GM21381 (cell line): ENCODE data around the gene CTNNA2.

ENCODE experiments used
- ATAC-seq: cut with Tn5 transposase; IDR thresholded peaks from one replicate; pipeline ENCODE4 v1.9.1; 2021; ENCODE audit warnings: mild to moderate bottlenecking, moderate library complexity; ENCODE audit not compliant: unreplicated experiment

CTNNA2 gene

DNA sequence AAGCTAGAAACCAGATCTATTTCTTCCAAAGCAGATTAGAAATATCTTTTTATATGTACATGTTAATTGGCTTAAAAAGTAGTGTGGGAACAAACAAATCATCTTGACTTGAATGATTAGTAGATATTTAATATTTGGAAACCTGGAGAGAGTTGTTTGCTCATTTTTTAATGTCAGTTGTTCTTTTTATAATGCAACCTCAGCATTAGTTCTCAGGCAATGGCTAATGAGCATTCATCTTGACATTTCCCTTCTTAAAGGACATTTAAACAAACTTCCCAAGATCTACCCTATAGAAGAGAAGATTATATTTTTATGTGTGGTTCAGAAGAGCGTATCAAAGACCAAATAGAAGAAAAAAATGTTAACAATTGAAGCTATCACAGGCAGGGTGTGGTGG is 334.0 kb downstream of the CTNNA2 start:
- no peak for ATAC-seq

DNA sequence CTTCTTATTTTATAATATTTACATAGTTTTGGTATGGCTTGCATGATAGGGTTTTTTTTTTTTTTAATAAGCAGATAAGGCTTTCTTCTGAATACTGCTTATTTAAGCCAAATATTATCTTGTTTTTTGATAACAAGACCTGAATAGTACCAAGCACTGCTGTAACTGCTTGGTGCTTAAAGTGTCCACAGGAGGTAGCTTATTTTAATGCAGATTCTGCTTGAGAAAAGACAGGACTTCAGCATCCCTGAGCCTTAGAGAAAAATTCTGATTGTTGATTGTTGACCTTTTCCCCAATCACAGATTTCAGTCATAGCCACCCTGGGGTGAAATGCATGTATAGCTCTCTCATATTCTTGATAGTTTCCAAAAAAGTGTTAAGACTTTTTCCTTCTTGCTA is 336.4 kb downstream of the CTNNA2 start:
- no peak for ATAC-seq

DNA sequence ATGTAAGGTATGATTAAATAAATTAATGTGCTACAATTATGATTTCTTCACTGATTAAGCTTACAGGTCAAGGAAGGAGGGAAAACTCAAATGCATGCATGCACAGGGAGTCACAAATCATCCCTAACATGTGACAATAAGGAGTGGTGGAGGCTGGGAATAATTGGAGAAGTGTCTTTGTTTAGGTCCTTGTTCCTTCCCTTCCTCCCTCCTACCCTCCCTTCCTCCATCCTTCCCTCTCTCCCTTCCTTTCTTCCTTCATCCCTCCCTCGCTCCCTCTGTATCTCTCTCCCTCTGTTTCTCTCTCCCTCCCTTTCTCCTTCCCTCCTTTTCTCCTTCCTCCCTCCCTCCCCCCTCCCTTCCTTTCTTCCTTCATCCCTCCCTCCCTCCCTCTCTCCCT is 337.1 kb downstream of the CTNNA2 start:
- no peak for ATAC-seq

DNA sequence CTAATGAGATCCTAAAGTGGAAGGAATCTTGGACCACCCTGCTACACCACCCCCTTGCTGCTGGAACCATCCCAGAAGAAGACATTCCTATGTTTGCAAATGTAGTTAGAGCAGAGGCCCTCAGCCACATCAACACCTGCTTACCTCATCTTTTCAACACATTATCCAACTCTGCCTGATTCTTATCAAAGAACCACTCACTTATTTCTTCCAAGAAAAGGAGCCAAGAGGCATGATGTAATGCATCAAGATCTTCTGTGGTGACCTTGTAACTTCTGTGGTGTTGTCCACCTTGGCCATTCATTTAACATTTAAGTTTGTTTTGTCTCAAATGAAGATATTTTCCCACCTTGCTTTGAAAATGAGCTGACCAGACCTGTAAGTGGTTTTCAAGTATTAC is 338.1 kb downstream of the CTNNA2 start:
- ATAC-seq, result no peak

DNA sequence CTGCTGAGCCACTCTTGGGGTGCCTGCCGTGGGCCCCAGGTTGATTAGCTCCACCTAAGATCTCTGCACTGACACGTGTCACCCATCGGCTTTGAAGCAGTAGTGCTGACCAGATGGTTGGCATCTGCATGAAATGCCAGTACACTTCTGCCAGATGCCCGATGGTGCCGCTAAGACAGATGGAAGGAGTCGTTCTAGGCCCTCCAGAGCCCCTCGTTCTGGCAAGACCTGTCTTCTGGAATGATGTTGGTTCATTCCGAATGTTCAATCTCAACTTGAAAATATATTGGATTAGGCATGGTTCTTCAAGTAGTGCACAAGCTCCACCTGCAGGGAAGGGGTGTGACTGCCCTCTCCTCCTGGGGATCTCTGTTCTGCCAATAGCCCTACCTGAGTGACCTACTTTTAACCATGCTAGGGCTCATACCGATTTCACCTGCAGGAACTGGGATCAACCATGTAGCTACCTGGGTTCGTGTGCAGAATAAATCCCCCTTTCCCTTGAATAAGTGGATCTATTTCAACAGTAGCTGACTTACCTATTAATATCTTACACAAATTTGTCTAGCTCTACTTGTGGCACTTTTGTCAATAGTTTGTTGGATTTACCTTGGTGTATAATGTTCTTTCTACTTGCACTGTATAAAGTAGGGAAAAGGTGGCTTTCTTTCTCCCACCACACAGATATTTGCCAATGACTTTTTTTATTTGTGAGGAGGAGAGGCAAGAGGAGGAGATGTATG is 342.6 kb downstream of the CTNNA2 start:
- ATAC-seq, result no peak

DNA sequence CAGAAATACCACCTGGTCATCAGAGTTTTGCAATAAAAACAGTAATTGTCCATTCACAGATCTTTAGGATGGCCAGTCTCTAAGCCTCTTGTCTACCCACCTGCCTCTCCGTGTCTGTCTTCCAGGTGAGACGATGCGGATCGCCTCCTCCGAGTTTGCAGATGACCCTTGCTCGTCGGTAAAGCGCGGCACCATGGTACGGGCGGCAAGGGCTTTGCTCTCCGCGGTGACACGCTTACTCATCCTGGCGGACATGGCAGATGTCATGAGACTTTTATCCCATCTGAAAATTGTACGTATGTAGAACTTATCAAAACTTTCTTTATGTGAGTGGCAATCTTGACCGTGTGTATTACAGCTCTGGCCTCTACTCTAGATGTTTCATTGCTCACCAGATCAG is 345.0 kb downstream of the CTNNA2 start:
- no peak for ATAC-seq

DNA sequence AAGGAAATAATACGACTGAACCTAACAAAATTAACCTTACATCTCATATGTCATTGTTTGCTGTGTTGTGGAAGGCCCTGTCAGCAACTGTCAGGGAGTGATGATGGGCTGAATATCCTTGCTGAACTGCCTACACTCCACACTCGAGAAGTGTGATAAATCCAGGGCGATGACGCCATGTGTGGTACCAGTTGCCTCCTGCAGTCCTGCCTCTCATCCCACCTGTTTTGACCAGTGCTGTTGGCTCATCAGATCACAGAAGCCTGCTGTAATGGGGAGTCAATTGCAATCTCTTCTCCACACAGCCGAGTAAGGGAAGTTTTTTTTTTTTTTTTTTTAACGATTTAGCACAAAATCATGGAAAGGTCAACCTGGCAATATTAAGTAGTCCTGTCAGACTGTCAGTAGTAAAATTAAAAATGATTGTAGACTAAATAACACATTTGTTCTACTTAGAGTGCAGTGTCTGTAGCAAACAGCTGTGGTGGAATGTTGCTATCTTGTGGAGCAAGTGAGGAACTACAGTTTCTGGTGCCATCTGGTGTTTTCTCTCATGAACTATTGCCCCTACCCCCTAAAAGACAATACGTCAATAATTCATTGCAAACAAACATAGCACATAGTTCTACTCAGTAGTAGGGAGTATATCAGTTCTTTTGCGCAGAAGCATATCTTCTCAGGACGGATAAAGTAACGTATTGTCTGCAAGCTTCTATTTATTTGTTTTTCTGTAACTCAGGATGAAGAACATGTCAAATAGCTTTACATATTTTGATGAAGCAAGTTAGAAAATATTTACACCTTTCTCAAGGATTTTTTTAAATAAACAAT is 347.6 kb downstream of the CTNNA2 start:
- no peak for ATAC-seq

DNA sequence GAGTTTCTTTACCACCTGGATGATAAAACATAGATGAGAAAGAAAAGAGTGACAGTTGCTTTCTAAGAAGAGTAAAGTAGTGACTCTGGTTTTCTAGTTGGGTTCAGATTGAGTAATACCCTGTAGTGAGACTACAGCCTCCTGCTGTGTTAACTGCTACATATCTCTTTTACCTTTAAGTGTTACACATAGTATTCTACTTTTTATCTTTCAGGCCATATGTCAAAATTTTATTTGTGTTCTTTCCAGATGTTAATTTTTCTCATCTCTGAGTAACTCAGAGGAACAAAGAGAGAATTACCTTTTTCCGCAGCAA is 348.2 kb downstream of the CTNNA2 start:
- no peak for ATAC-seq

DNA sequence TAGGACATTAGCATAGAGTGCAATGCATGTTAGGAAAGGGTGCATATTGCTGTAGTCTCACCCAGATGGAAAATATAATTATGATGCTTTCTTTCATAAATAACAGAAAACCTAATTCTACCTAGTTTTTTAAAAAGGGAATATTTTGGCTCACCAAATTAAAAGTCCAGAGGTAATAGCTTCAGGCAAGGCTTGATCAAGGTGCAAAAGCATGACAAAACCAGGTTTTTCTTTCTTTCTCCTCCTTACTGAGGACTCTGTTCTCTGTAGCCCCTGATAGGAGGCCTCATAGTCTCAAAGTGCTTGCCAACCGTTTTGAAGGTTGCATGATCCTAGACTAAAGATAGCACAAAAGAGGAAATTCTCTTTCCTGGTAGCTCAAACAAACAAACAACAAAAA is 349.9 kb downstream of the CTNNA2 start:
- no peak for ATAC-seq

DNA sequence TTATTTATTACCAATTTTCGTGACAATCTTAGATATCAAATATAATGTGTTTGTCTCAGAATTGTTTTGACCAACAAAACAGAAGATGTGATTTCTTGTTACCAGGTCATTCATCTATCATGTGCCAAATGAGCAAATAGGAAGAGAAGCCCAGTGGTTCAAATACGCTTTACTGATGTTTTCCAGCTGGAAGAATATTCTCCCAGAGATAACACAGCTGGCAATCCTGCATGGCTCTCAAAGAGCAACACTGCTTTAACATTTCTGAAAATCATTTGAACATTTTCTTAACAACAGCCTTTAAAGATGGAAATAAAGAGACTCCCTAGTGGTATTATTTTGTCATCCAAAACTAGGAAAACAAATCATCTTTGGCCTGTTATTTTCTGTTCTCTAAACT is 359.8 kb downstream of the CTNNA2 start:
- ATAC-seq, result no peak

DNA sequence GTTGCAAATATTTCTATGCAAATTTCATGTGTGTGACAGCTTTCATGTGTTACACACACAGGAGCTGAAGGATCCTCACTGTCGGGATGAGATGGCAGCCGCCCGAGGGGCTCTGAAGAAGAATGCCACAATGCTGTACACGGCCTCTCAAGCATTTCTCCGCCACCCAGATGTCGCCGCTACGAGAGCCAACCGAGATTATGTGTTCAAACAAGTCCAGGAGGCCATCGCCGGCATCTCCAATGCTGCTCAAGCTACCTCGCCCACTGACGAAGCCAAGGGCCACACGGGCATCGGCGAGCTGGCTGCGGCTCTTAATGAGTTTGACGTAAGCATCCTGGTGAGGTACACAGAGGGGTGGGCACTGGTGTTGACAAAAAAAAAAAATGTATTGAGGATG is 361.2 kb downstream of the CTNNA2 start:
- no peak for ATAC-seq

DNA sequence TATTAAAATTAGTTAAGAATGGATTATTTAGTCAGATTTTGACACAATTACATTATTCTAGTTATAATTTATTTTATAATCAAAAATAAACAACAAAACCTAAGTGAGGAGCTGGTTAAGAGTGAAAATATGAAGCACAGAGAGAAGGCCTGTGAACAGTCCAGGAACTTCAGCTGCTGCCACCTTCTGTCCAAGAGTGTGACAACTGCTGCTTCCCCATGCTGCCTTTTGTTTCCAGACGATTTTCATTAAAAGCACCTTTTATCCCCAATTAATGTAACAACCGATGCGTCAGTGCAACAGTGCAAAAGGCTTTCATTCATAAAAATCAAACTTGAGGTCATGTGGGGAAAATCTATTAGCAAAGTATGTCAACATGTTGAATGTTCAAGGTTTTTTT is 363.6 kb downstream of the CTNNA2 start:
- ATAC-seq, result no peak

DNA sequence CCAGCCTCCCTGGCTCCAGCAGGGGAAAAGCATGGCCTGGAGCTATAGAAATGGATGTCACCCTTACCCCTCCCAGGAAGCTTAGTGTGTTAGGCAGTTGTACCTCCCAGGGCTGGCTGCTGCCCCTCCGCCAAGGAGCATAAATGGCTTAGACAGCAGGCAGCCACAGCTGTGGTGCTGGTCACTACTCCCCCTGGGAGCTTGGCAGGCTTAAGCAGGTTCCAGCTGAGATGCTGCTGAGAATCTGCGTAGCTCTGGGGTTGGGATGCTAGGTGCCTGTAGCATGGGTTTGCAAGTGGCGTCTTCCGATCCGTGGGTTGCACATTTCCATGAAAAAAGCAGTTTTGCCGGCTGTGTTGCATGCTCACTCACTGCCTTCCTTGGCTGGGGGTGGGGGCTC is 369.7 kb downstream of the CTNNA2 start:
- ATAC-seq, result no peak

DNA sequence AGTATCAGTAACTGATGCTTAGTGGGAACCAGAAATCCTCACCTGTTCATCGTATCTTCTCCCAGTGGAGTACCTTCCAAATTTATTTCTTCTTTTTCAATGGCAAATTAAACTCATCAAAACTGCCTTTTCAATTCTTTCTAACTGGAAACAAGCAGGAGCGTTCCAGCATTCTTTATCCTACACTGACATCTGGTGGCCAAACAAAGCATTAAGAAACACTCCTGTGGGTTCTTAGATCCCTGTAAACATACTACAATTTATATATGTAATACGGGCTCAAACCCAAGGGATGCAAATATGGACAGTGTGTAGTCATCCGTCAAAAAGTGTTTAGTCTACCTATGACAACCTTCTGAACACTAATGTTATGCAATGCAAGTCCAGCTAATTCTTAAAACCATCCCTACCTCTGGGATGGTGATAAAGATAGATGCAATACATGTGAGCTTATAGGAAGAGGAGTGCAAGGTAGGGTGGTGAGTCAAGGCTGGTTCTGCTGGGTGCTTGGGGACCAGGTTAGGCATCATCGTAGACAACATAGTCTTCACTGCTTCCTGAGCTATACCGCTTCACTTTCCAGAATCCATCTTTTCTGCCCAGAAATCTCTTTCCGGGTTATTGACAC is 375.0 kb downstream of the CTNNA2 start:
- ATAC-seq, result peak; percentile 74

DNA sequence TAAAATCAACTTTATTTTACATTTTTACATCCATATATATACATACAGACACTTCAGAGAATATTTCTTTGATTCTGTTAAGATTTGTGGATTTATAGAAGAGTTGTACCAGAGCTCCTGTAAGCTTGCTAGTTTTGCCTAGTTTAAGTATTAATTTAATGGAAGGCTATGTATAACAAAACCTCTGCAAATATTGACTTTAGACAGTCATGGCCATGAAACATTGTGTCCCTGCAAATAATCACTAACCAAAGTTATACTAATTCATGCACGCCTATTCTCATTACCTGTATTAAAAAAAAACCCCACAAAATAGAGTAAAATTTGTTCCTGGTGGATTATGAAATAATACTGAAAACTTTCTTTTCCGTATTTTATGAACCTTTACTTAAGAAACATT is 379.3 kb downstream of the CTNNA2 start:
- ATAC-seq, result no peak

DNA sequence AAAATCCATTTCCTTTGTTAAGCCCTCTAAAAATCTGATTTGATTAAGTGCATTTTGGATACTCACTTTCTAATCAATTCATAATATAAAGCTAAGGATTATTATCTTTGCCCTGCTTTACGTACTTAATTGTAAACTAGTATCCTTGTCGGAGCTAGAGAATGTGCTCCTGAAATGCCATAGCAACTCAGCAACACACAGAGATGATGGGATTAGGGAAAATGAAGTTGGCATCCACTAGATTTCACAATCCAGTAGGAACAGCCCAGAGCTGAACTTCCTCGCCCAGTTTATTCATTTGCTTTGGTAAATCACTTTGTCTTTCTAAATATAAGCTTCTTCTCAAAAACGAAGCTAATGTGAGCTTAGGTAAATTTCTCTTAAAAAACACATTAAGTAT is 386.3 kb downstream of the CTNNA2 start:
- no peak for ATAC-seq

DNA sequence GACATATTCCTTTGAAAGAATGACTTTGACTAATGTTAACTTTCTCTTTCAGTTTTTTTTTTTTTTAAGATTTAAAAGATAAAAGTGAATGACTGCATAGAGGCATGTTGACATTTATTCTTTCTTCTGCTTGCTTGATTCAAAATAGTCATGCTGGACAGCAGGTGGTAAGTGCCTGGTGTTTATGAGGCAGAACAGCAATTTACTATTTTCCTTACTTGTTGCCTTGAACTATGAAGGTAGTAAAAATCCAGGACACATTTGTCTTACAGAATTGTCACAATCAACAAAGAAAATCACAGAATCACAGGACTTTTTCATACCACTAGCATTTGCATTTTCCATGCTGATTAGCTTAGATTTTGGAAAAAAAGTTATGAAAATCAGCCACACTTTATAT is 388.3 kb downstream of the CTNNA2 start:
- no peak for ATAC-seq

DNA sequence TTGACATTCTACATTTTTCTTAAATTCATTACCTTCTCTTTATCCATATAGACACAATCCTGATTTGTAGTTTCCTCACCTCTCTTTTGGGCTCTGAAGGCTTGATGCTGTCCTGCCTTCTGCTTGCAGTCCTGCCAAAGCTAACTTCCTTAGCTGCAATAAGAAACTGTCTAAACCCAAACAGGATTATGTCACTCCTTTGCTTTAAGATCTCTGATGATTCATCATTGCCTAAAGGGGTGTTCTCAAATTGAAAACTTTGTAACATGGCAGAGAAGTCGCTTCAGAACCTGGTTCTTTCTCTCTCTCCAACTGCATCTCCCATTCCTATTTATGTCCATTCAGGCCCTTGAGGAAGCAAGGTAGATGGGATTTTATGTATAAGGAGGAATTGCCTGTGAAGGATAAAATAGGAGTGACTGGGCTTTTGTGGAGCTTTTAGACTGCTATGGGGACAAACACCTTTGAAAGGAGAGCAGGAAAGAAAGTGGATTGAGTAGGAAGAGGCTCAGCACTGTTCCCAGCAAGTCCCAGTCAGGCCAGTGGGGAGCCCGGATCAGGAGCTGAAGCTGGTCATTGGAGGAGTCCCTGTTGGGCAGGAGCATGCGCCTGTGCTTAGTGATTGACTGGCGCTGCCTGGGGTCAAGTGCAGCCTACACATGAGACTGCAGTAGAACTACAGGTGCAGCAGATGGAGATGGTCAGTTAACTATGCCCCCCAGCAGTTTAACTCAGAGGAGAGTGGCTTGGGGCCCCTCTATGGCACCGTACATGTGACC is 390.6 kb downstream of the CTNNA2 start:
- ATAC-seq, result no peak

DNA sequence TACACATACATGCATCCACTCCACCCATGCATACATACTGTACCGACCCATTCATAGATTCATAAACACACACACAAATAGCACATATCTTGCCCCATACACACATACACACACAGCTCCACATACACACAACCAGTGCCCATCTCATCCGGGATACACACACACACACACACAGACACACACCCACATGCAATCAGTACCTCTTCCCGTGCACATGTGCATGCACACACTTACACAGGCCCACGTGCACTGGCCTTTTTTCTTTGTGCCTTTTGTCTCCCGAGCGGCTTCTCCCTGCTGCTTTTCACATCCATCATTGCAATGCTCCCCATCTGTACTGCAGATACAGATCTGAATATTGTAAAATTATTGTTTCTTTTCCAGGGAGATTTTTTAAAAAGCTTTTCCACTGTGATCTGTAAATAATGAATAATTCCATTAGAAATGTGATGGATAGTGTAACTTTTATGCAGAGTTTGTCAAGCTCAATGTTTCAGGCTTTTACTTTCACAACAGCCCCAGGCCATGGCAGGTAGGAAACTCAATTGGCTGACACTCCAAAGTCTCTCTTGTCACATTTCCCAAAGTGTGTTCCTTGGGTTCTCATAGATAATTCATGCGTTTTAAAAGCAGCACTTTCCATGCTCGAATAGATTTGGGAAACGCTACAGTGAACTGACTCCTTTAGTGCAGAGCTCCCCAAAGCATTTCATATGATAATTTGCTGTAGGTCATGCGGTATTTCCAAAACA is 393.5 kb downstream of the CTNNA2 start:
- no peak for ATAC-seq

DNA sequence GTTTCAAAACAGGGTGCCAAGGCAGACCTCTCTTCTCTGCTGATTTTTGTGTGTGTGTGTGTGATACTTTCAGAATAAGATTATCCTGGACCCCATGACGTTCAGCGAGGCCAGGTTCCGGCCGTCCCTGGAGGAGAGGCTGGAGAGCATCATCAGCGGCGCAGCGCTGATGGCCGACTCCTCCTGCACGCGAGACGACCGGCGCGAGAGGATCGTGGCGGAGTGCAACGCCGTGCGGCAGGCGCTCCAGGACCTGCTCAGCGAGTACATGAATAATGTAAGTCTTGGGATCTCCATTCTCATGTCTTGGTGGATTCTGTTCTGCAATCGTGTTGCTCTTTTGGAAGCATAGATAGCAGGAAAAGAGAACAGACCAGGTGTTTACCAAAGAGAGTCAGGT is 396.7 kb downstream of the CTNNA2 start:
- no peak for ATAC-seq

DNA sequence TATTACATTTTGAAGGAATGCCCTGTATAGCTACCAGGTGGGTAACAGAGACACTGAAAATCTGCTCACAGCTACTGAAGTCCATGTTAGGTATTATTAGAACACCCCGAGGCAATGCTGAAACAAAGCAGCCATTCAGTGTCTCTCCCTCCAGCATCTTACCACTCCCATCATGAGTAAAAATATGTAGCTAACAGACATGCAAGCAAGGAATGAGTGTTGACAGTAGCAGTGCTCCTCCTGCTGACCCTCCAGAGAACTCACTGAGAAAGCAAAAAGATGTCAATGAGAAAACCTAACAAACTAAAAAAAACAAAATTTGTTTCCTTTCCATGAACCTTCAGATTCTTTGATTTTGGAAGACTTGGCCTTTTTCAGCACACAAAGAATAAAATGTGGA is 397.8 kb downstream of the CTNNA2 start:
- ATAC-seq, result no peak
